SHP77 treated with DMSO at 0.1 percent for 48 hours (cell line): ENCODE results near the gene IL9R.
"Not testable (repeated sequence)": the region's sequence is repeated elsewhere in the genome, so short reads cannot be mapped to it uniquely, and the experiment has no call there.

Experiments used
- DNase-seq: peaks from one replicate; lab custom pipeline; 2025; lab: John Stamatoyannopoulos, UW

Gene IL9R

DNA sequence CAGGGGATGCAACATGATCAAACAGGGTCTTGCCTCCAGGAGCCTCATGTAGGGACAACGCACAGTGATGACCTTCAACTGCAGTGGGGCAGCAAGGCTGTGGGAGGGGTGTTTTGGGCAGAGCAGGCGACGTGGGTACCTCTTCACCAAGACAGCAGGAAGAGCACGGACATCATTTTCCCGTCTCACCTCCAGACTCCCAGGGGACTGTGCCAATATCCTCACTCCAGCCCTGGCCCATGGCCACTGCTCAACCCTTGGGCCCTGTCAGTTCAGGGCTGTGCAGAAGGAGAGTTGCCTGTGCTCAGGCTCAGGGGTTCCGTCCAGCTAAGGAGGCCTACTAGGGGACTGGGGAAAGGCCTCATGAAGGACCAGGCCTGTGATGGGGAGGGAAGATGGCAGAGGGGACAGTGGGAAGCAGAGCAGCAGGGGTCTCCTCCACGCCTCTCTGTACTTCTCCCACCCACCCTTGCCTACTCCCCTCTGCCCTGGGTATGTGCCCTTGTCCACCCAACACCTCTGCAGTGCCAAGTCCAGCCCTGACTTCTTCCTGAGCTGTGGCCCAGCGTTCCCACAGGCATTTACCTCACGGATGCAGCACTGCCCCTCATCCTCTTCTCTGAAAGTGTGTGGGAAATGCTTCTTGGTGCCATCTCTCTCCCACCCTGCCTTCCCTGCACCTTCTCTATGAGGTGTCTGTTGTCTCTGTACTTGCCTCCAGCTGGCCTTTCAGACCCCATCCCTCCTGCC, 1.4 kb downstream of the IL9R start:
- no peak for DNase-seq

DNA sequence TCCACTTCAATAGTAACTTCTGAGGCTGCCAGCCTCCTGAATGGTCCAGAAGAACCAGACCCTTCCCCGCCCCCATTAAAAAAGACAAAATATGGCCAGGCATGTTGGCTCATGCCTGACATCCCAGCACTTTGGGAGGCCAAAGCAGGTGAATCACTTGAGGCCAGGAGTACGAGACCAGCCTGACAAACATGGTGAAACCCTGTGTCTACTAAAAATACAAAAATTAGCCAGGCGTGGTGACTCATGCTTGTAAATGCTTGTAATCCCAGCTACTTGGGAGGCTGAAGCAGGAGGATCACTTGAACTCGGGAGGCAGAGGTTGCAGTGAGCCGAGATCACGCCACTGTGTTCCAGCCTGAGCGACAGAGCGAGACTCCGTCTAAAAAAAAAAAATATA, 2.3 kb downstream of the IL9R start:
- DNase-seq, result not testable (repeated sequence)

DNA sequence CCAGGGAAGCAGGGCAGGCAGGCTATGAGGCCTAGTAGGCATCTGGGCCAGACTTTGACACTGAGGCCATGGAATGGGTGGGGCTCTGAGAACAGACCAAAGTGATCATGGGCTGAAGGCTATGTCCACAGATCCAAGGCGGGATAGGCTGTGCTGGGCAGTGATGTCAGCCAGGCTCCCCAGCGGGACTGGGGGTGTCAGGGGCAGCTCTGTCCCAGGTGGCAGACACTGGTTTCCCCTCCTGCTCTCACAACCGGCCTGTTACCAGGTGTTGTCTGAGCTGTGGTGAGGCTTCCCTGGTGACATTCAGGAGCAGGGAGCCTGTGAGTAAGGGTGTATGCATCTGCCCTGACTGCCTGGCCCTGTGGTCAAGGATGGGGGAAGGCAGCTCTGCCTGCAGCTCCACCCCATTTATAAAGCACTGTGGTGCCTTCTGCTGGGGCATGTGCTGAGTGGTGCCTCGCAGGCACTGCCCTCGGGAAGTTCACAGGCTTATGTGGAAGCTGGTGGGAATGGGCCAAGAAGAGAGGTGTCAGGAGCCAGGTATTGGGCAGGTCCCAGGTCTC, 2.9 kb downstream of the IL9R start:
- DNase-seq, result no peak

DNA sequence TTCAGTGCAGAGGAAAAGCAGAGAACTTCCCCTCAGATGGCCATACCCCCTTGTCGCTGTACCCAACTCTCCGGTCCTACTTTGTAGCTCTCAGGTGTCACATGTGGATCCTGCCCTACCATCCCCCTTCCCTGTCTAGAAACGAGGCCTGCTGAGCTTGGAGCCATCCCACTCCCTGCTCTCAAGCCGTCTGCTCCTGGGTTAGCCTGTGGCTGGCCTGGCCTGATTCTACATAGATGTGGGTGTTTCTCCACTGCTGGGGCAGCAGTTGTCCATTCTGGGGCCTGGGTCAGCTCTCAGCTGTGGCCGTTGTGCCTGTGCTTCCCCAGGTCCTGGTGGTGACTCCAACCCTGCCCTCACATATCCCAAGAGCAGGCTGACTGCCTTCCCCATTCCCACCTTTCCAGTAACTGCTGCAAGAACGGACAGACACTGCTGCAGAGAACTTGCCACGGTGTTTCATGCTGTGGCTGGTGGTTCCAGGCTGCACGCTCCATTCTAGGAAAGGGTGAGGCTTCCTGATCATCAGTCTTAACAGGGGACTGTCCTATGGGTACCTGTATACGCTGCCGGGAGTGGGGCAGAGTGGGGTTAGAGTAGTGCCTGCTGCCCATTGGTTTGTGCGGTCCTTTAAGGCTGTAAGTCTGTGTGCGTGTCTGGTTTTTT, 3.6 kb downstream of the IL9R start:
- DNase-seq, result no peak

DNA sequence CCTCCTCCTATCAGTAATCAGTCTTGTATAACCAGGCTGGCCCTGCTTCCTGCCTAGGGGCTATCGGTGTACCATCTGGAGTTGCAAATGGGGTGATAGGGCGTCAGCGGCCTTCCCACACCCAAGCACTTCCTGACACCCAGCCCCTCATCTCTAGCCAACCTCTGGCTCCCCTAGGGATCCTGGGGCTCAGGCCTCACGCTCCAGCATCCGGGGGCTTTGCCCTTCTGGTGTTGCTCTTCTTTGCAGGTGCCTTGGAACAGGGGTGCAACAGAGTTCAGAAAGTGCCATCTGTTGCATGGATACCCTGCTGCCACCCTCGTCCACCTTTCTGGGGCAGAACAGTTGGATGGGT, 4.1 kb downstream of the IL9R start:
- DNase-seq, result no peak

DNA sequence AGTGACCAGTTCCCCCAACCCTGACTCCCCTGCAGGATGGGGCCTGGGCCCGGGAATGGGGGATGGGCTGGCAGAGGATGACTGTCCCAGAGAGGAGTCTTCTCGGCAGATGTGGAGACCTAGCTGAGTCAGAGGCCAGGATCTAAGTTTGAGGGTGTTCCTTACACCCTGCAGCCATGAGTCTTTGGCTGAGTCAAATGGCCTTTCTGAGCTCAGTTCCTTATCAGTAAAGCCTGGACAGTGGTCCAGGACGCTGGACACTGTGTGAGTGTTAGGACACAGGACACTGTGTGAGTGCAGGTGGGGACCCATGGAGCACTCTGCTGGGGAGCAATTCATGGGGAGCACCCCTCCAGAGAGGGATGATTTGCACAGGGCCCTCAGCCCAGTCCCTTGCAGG, 5.0 kb downstream of the IL9R start:
- no peak for DNase-seq

DNA sequence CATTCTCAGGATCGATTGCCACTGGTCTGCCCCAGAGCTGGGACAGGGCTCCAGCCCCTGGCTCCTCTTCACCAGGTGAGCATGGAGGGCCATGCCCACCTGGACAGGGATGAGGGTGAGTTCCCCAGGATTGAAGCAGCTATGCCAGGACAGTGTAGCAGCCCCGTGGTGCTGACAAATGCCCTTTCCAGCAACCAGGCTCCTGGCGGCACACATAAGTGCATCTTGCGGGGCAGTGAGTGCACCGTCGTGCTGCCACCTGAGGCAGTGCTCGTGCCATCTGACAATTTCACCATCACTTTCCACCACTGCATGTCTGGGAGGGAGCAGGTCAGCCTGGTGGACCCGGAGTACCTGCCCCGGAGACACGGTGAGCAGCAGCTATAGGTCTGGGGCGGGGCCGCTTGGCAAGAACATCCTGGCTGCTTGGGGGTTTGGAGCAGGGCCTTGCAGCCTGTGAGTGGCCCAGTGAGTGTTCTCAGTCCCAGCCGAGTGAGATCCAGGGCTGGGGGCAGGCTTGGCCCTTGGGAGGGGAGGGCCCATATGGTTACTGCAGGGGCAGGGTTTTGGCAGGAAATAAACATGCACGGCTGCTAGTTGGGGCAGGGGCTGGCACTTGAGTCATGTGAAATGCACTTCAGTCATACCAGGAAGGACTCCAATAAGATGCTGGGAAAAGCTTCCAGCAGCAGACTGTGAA, 6.1 kb downstream of the IL9R start:
- DNase-seq, result no peak

DNA sequence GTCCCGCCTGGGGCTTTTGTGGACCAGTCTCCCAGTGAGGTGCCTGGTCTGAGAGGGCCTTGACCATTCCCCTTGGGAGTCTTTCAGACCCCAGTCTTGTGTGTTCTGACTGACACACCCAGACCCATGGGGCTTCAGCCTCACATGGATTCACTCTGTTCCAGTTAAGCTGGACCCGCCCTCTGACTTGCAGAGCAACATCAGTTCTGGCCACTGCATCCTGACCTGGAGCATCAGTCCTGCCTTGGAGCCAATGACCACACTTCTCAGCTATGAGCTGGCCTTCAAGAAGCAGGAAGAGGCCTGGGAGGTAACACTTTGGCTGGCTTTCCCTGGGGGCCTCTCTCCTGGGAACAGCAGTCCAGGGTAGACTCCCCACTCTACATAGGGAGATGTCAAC, 6.8 kb downstream of the IL9R start:
- DNase-seq, result no peak

DNA sequence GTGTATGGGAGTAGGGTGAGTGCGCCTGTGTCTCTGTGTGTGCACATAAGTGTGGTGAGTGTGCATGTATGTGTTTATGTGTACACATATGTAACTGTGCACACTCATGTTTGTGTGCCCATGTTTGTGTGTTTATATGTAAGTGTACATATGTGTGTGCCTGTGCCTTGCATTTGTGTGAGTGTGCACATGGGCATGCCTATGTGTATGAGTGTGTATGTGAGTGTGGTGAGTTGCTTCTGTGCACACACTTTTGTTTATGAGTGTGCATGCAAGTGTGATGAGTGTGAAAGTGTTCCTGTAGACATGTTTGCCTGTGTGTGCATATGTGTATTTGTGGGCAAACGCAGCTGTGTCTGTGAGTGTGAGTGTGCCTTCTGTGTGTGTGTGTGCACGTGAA, 7.2 kb downstream of the IL9R start:
- DNase-seq, result no peak

DNA sequence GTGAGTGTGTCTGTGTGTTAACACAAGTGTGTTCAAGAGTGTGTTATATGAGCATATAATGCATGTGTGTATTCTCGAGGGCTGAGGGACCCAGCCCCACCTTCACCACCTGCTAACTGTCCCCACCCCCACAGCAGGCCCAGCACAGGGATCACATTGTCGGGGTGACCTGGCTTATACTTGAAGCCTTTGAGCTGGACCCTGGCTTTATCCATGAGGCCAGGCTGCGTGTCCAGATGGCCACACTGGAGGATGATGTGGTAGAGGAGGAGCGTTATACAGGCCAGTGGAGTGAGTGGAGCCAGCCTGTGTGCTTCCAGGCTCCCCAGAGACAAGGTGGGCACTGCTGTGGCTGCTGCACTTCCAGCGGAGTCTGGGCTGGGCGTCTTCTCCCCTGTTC, 7.6 kb downstream of the IL9R start:
- DNase-seq, result no peak

DNA sequence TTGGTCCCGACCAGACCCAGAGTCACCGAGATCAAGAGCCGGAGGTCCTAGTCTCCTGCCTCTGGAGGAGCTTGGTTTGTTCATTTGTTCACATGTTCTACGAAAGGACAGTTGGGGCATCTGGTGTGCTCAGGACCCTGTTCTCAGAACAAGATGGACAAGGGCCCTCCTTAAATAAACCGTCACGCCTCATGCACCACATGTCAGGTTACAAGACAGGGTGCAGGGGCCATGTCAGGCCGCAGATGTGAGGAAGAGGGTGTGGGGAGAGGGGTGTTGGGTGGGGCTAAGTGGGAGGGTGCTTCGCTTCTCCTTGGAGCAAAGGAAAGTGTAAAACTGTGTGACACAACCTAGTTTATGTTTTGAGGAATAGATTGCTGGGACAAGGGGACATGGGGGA, 9.0 kb downstream of the IL9R start:
- DNase-seq, result not testable (repeated sequence)

DNA sequence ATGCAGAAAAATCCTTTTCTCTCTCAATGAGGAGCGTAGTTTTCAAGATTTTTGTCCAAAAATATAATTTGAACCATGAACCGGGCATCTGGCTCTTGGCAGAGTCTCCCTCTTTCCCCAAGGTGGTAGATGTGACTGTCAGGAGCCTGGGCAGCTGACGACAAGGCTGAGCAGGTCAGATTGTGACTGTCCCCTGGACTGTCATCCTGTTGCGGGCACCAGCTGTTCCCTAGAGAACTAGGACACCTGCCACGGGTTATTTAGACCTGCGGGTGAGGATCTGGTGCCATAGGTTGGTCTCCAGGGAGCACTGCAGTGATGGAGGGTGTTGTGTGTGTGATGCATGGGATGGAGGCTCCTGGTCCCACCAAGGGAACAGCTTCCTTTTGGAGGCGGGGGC, 10.9 kb downstream of the IL9R start:
- DNase-seq, result not testable (repeated sequence)

DNA sequence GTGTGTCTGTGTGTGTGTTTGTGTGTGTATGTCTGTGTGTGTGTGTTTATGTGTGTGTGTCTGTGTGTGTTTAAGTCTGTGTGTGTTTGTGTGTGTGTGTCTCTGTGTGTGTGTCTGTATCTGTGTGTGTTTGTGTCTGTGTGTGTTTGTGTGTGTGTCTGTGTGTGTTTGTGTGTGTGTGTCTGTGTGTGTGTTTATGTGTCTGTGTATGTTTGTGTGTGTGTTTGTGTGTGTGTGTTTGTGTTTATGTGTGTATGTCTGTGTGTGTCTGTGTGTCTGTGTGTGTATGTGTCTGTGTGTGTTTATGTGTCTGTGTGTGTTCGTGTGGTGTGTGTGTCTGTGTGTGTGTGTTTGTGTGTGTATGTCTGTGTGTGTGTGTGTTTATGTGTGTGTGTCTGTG, 11.4 kb downstream of the IL9R start:
- DNase-seq, result no peak

DNA sequence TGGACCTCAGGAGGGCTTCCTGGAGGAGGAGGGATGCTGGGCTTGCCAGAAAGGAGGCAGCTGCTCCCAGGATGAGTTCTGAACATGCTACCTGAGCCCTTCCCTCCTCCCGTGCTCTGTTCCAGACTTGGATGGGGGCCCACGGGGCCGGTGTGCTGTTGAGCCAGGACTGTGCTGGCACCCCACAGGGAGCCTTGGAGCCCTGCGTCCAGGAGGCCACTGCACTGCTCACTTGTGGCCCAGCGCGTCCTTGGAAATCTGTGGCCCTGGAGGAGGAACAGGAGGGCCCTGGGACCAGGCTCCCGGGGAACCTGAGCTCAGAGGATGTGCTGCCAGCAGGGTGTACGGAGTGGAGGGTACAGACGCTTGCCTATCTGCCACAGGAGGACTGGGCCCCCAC, 12.2 kb downstream of the IL9R start:
- not testable (repeated sequence) for DNase-seq

DNA sequence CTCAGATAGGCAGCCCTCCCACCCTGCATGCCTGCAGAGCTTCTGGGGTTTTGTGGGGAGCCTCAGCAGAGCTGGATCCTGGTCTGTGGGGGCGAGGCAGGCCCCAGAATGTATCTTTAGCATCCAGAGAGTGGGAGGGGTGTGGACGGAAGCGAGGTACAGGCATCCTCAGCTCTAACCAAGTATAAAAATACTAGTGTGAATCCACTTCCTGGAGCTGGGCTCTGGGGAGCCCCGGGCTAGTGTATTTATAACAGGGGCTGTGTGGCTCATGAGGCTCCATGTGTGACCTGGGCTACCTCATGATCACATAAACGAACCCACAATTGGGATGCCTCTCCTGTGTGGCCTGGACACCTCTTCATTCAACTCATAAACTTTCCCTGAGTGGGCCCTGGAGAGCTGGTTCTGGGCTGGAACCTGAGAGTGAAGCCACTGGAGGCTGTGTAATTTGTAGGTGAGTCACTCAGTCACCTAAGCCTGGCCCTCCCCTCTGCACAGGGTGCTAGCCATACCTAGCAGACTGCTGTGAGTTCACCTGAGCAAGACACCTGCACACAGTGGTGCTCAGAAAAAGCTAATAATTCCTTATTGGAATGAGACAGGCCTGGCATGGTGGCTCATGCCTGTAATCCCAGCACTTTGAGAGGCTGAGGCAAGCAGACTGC, 15.9 kb downstream of the IL9R start:
- not testable (repeated sequence) for DNase-seq

DNA sequence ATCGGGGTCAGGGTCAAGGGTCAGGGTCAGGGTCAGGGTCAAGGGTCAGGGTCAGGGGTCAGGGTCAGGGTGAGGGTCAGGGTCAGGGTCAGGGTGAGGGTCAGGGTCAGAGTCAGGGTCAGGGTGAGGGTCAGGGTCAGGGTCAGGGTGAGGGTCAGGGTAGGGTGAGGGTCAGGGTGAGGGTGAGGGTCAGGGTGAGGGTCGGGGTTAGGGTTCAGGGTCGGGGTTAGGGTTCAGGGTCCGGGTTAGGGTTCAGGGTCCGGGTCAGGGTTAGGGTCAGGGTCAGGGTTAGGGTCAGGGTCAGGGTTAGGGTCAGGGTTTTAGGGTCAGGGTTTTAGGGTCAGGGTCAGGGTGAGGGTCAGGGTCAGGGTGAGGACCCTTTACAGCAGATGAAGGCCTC, 22.4 kb downstream of the IL9R start:
- not testable (repeated sequence) for DNase-seq

DNA sequence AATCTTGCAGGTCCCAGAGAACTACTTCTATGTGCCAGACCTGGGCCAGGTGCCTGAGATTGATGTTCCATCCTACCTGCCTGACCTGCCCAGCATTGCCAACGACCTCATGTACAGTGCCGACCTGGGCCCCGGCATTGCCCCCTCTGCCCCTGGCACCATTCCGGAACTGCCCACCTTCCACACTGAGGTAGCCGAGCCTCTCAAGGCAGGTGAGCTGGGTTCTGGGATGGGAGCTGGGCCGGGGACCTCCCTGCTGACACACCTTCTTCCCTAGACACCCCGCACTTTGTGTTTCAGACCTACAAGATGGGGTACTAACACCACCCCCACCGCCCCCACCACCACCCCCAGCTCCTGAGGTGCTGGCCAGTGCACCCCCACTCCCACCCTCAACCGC, 25.5 kb downstream of the IL9R start:
- DNase-seq, result not testable (repeated sequence)

DNA sequence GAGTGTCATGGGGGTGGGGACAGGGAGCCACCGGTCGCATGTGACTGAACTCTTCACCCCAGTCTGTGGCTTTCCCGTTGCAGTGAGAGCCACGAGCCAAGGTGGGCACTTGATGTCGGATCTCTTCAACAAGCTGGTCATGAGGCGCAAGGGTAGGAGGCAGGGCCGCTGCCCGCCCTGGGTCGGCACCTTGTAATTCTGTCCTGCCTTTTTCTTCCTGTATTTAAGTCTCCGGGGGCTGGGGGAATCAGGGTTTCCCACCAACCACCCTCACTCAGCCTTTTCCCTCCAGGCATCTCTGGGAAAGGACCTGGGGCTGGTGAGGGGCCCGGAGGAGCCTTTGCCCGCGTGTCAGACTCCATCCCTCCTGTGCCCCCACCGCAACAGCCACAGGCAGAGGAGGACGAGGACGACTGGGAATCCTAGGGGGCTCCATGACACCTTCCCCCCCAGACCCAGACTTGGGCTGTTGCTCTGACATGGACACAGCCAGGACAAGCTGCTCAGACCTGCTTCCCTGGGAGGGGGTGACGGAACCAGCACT, 27.5 kb downstream of the IL9R start:
- DNase-seq, result not testable (repeated sequence)

DNA sequence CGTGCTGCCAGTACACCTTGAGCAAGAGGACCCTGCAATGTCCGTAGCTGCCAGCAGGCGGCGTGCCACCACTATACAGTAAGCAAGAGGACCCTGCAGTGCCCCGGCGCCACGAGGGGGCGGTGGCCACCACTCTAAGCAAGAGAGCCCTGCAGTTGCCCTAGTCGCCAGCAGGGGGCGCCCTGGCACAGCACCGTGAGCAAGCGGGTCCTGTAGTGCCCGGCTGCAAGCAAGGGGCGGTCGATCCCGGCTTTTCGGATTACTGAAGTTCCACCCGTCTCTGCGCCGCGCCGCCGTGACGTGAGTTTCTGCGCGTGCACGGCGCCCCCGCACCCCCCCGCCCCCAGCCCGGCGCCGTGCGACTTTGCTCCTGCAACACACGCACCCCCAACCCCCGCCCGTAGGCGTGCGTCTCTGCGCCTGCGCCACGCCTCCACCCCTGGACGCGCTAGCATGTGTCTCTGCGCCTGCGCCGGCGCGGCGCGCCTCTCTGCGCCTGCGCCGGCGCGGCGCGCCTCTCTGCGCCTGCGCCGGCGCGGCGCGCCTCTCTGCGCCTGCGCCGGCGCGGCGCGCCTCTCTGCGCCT, 31.2 kb downstream of the IL9R start:
- not testable (repeated sequence) for DNase-seq

DNA sequence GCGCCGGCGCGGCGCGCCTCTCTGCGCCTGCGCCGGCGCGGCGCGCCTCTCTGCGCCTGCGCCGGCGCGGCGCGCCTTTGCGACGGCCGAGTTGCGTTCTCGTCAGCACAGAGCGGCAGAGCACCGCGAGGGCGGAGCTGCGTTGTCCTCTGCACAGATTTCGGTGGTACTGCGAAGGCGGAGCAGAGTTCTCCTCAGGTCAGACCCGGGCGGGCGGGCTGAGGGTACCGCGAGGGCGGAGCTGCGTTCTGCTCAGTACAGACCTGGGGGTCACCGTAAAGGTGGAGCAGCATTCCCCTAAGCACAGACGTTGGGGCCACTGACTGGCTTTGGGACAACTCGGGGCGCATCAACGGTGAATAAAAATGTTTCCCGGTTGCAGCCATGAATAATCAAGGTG, 31.8 kb downstream of the IL9R start:
- not testable (repeated sequence) for DNase-seq

DNA sequence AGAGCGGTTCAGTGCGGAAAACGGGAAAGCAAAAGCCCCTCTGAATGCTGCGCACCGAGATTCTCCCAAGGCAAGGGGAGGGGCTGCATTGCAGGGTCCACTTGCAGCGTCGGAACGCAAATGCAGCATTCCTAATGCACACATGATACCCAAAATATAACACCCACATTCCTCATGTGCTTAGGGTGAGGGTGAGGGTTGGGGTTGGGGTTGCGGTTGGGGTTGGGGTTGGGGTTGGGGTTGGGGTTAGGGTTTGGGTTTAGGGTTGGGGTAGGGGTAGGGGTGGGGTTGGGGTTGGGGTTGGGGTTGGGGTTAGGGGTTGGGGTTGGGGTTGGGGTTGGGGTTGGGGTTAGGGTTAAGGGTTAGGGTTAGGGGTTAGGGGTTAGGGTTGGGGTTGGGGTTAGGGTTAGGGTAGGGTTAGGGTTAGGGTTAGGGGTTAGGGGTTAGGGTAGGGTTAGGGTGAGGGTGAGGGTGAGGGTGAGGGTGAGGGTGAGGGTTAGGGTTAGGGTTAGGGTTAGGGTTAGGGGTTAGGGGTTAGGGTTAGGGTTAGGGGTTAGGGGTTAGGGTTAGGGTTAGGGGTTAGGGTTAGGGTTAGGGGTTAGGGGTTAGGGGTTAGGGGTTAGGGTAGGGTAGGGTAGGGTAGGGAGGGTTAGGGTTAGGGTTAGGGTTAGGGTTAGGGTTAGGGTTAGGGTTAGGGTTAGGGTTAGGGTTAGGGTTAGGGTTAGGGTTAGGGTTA, 32.4 kb downstream of the IL9R start:
- not testable (repeated sequence) for DNase-seq
